Right cardiac atrium (tissue), 5 donors: ENCODE measurements around the gene TNRC6B. TPM values are rescaled to one million over a fixed set of nuclear protein-coding genes. Genes with fewer than 3 reads are reported as not detected.

ENCODE experiments used
- ATAC-seq, 2 donors: fragments of 200-7000 bp; cut with Tn5 transposase; one replicate each; pipeline versions ENCODE4 v1.8.0 to v1.9.1; 2020; ENCODE audit warnings: moderate library complexity in 2 of 2, mild to moderate bottlenecking in 1 of 2
- DNase-seq, 3 donors: peaks; one replicate each; pipeline ENCODE4 v3.0.0-alpha.2; 2020
- H3K27ac ChIP-seq: one replicate; pipeline ENCODE4 v1.5.1; 2013; ENCODE audit warnings: mild to moderate bottlenecking, low read length, control low read depth, moderate library complexity
- H3K27me3 ChIP-seq: one replicate; pipeline ENCODE4 v1.6.1; 2013; ENCODE audit not compliant: control insufficient read depth, insufficient read depth
- H3K4me1 ChIP-seq: one replicate; pipeline ENCODE4 v1.6.1; 2013; ENCODE audit warnings: low read length; ENCODE audit not compliant: control insufficient read depth, insufficient read depth
- H3K4me3 ChIP-seq: one replicate; pipeline ENCODE4 v1.5.1; 2013; ENCODE audit warnings: low read length, control low read depth
- H3K9me3 ChIP-seq: one replicate; pipeline ENCODE4 v1.6.1; 2013; ENCODE audit warnings: low read length; ENCODE audit not compliant: control insufficient read depth
- WGBS: extraction: QIAGEN DNeasy Blood & Tissue Kit; methylation state at CpG from one replicate; pipeline ENCODE4 v1.1.7; 2013; 5-methylcytosine and 5-hydroxymethylcytosine counted together
- intact Hi-C, 4 donors: fragments of 100-400 bp; cut with DNase I; formaldehyde crosslinking; loops; one replicate each; pipeline versions ENCODE4 v1.11.0 to v1.14.0; 2022 to 2023
- polyA plus RNA-seq: library from polyadenylated mRNA; stranded (reverse); fragments of 200-250 nt; gene quantifications from one replicate; pipeline ENCODE4 v1.2.3, GENCODE V29; 2013
- total RNA-seq, 4 donors: library from RNA; stranded (reverse); fragmentation: NEBNext Ultra II Directional; extraction: Animal tissue kit (Norgen Biotek cat#: 25700); gene quantifications; one replicate each; pipeline ENCODE4 v1.2.1, GENCODE V29; 2021
- donor health status: healthy with polysubstance abuse.
- donor health status: DM: no; HTN: yes; CAD: no.
- donor health status: DM: no; HTN: no; CAD: no.
- donor health status: DM: no; HTN: yes; CAD: no; lungs with severe emphysema.
- donor health status: DM: yes; HTN: yes; CAD: no.

Gene TNRC6B
- total and polyA plus RNA-seq, 5 donors, result 14.4 to 50.6 (median 39.0) TPM

DNA sequence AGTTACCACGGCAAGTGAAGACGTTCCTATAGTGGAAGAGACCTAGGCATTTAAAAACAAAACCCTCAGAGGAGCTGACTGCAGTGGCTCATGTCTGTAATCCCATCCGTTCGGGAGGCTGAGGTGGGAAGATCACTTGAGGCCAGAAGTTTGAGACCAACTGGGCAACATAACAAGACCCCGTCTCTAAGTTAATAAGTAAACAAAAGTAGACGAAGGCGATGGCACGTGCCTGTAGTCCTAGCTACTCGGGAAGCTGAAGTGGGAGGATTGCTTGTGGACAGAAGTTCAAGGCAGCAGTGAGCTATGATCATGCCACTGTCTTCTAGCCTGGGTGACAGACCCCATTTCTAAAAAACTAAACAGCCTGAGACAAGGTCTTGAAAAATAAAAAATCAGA is 164.8 kb downstream of the TNRC6B start:
- Histone ChIP-seq H3K4me1 (no peaks in the 10 kb centered on the region), H3K9me3 (no peaks in the 10 kb centered on the region), H3K4me3 (no peak overlapping the region), H3K27me3 (no peaks in the 10 kb centered on the region), H3K27ac (no peak overlapping the region)
- no peak for ATAC-seq
- intact Hi-C loops, result loop anchor here in 2 of 4 donors (10.0 kb wide), 2 partner anchors 168 to 298 kb away; partner anchors contain the start of gene TNRC6B (in 1 of the 2)
- WGBS, result 52% methylated on average over 9 of the region's 9 CpGs
- DNase-seq, result no peak

DNA sequence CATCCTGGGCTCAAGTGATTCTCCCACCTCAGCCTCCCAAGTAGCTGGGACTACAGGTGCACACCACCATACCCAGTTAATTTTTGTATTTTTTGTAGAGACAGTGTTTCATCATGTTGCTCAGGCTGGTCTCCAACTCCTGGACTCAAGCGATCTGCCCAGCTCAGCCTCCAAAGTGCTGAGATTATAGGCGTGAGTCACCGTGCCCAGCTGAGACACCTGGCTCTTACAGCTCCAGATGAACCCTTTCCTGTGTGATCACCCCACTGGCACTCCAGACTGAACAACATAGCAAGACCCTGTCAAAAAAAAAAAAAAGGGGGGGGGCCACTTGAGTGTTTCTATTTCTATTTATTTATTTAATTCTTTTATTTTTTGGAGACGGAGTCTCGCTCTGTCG is 167.5 kb downstream of the TNRC6B start:
- intact Hi-C loops, result loop anchor here in 2 of 4 donors (5.0 to 10.0 kb wide), 4 partner anchors 170 to 813 kb away; partner anchors contain the start of genes RPS19BP1 (in 1 of the 2) and TNRC6B (in 1 of the 2)

GRCh38 chr22:40345815-40346184 is 168.1 kb downstream of the TNRC6B start:
- ATAC-seq (peak; percentile 30 to 46), DNase-seq (peak; percentile 48 to 77 (median 70))
- WGBS, result under 1% methylated on average over 20 of the region's 20 CpGs
- H3K27me3 ChIP-seq, result no peaks in the 10 kb centered on the region
- intact Hi-C loops, result loop anchor here in 2 of 4 donors (5.0 to 10.0 kb wide), 4 partner anchors 171 to 813 kb away; partner anchors contain the start of genes RPS19BP1 (in 1 of the 2) and TNRC6B (in 1 of the 2)
- no peaks in the 10 kb centered on the region for H3K4me1 ChIP-seq
- peak overlapping the region; percentile 65 for H3K27ac ChIP-seq
- no peaks in the 10 kb centered on the region for H3K9me3 ChIP-seq
- peak overlapping the region; percentile 36 for H3K4me3 ChIP-seq

More for the DNA sequence above, 167.5 kb downstream of the TNRC6B start:
- Histone ChIP-seq H3K4me3 (peak overlapping the region; percentile 36), H3K4me1 (no peaks in the 10 kb centered on the region), H3K9me3 (no peaks in the 10 kb centered on the region), H3K27me3 (no peaks in the 10 kb centered on the region), H3K27ac (no peak overlapping the region)
- ATAC-seq (no peak), DNase-seq (no peak)
- 74% methylated on average over 6 of the region's 6 CpGs for WGBS

GRCh38 chr22:40346185-40347118 is 168.7 kb downstream of the TNRC6B start, which contains the start of gene ADSL:
Gene ADSL, plus strand, starts transcription at chr22:40346500. Its CDS starts 59 bp downstream, at chr22:40346559.
- intact Hi-C loops, result loop anchor here in 2 of 4 donors (5.0 to 10.0 kb wide), 4 partner anchors 172 to 814 kb away; partner anchors contain the start of genes RPS19BP1 (in 1 of the 2) and TNRC6B (in 1 of the 2)
- under 1% methylated on average over 65 of the region's 65 CpGs for WGBS
- ATAC-seq, result peak; percentile 99
- no peaks in the 10 kb centered on the region for H3K4me1 ChIP-seq
- no peaks in the 10 kb centered on the region for H3K27me3 ChIP-seq
- H3K27ac ChIP-seq, result peak within 1 kb of the TSS; percentile 65
- H3K4me3 ChIP-seq, result peak within 1 kb of the TSS; percentile 36
- no peaks in the 10 kb centered on the region for H3K9me3 ChIP-seq
- peak; percentile 91 to 96 (median 95) for DNase-seq

DNA sequence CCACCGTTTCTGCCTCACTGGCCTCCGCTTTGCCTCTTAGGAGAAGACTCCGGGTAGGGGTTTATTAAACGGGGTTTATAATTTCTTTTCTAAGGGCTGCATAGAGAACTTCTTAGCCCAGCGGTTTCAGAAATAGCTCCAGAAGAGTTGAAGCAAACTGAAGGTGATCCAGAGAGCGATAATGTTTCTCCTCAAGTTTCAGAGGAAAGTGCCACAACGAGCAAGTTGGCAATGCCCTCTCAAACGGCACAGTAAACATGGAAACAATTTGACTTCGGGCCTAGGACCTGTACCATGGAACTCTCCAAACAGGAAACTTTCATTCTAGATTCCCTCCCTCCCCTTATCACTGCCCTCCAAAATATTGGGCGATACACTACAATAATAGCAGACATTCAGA is 169.6 kb downstream of the TNRC6B start:
- DNase-seq (no peak), ATAC-seq (no peak)
- Histone ChIP-seq H3K4me1 (no peaks in the 10 kb centered on the region), H3K27me3 (no peaks in the 10 kb centered on the region), H3K27ac (peak overlapping the region; percentile 43), H3K9me3 (no peaks in the 10 kb centered on the region), H3K4me3 (peak overlapping the region; percentile 36)
- intact Hi-C loops, result loop anchor here in 2 of 4 donors (5.0 to 10.0 kb wide), 4 partner anchors 172 to 815 kb away; partner anchors contain the start of genes RPS19BP1 (in 1 of the 2) and TNRC6B (in 1 of the 2)
- 19% methylated on average over 10 of the region's 10 CpGs for WGBS

DNA sequence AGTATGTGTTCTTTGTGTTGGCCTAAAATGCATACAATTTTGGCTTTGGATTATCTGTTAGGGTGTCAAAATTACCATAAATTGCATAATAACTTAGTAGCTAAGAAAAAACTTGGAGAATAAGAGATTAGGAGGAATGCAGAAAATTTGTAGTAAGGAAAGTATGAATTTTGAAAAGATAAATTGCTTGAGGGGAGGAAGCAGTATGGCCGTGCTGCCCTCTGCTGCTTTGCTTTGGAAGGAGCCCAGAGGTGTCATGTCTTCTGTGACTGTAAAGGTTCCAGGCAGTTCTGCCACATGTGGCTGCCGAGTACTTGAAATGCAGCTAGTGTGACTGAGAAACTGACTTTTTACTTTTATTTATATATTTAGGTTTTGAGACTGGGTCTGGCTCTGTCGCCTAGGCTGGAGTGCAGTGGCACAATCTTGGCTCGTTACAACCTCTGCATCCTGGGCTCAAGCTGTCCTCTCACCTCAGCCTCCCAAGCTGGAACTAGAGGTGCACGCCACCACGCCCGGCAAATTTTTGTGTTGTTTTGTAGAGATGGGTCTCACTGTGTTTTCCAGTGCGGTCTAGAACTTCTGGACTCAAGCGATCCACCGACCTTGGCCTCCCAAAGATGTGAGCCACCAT is 170.4 kb downstream of the TNRC6B start:
- H3K4me3 ChIP-seq, result no peak overlapping the region
- DNase-seq (peak; percentile 27 to 71 (median 61)), ATAC-seq (peak in 1 of 2 donors; percentile 28)
- no peaks in the 10 kb centered on the region for H3K27me3 ChIP-seq
- 72% methylated on average over 10 of the region's 10 CpGs for WGBS
- H3K4me1 ChIP-seq, result no peaks in the 10 kb centered on the region
- intact Hi-C loops, result loop anchor here in 2 of 4 donors (5.0 to 10.0 kb wide), 4 partner anchors 173 to 816 kb away; partner anchors contain the start of genes RPS19BP1 (in 1 of the 2) and TNRC6B (in 1 of the 2)
- H3K27ac ChIP-seq, result no peak overlapping the region
- no peaks in the 10 kb centered on the region for H3K9me3 ChIP-seq

- H3K27ac ChIP-seq, result no peak overlapping the region
- no peak for ATAC-seq
- WGBS, result 84% methylated on average over 3 of the region's 3 CpGs
- intact Hi-C loops, result no loop called here
- no peaks in the 10 kb centered on the region for H3K27me3 ChIP-seq
- no peaks in the 10 kb centered on the region for H3K9me3 ChIP-seq
- H3K4me1 ChIP-seq, result no peaks in the 10 kb centered on the region
- no peak for DNase-seq
- no peak overlapping the region for H3K4me3 ChIP-seq
Measured at GRCh38 chr22:40352763-40353162, 175.0 kb downstream of the TNRC6B start.

DNA sequence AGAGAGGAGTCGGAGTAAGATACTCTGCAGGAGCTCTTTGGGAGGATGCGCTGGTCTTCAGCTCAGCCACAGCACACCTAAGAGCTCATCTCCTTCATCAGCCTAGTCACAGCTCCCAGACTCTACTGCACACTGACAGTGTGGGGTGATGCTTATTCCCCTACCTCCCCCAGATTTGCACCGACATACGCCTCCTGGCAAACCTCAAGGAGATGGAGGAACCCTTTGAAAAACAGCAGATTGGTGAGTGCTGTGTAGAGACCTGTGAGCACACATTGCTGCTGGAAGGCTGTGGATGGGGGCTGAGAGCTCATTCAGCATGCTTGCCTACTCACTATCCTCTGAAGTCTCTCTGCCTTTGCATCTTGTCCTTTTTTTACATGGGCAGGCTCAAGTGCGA is 183.4 kb downstream of the TNRC6B start:
- Histone ChIP-seq H3K27ac (no peak overlapping the region), H3K27me3 (no peaks in the 10 kb centered on the region), H3K4me1 (no peaks in the 10 kb centered on the region), H3K9me3 (no peaks in the 10 kb centered on the region), H3K4me3 (no peak overlapping the region)
- no peak for DNase-seq
- 97% methylated on average over 5 of the region's 5 CpGs for WGBS
- no peak for ATAC-seq
- intact Hi-C loops, result no loop called here

DNA sequence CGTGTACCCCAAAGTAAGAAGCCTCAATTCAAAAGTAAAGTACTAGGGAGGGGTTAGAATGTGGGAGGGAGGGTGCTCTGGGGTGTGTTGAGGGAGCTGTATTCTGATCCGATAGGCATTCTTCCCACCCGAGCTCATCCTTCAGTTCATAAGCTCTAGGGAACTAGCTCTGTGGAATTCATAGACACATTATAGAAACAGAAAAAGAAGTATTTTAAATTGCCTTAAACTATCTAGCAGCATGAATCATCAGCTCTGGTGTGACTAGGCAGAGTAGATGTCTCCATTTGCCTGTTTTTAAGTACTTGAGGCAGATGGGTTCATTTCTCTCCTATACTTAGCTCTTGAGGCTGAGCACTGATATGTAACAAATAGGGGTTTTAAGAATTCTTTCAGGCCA is 185.3 kb downstream of the TNRC6B start:
- H3K4me3 ChIP-seq, result no peak overlapping the region
- no peaks in the 10 kb centered on the region for H3K4me1 ChIP-seq
- 89% methylated on average over 3 of the region's 3 CpGs for WGBS
- no peak overlapping the region for H3K27ac ChIP-seq
- no peaks in the 10 kb centered on the region for H3K27me3 ChIP-seq
- ATAC-seq, result no peak
- no peak for DNase-seq
- no peaks in the 10 kb centered on the region for H3K9me3 ChIP-seq
- intact Hi-C loops, result no loop called here

GRCh38 chr22:40364431-40364830 is 186.7 kb downstream of the TNRC6B start:
- no peak overlapping the region for H3K27ac ChIP-seq
- no peak for DNase-seq
- no peak overlapping the region for H3K4me3 ChIP-seq
- 81% methylated on average over 1 of the region's 1 CpG for WGBS
- no peaks in the 10 kb centered on the region for H3K4me1 ChIP-seq
- no peak for ATAC-seq
- intact Hi-C loops, result no loop called here
- no peaks in the 10 kb centered on the region for H3K9me3 ChIP-seq
- no peaks in the 10 kb centered on the region for H3K27me3 ChIP-seq
